Right atrium auricular region (tissue), 2 donors: ENCODE measurements around the gene FGD6. TPM values are rescaled to one million over a fixed set of nuclear protein-coding genes. Genes with fewer than 3 reads are reported as not detected.

Experiments used
- DNase-seq: peaks from one replicate; pipeline ENCODE4 v3.0.0-alpha.2; 2019; ENCODE audit warnings: low spot score
- H3K27ac ChIP-seq, 2 donors: fragments of 200-600 bp; sonication (generic); 1 replicate in 1 of 2; 2 replicates in 1 of 2; pipeline ENCODE4 v1.5.1; 2016 to 2019
- H3K27me3 ChIP-seq, 2 donors: fragments of 200-600 bp; sonication (generic); one replicate each; pipeline versions ENCODE4 v1.5.1 to v1.6.0; 2017 to 2019
- H3K36me3 ChIP-seq: fragments of 200-600 bp; sonication (generic); one replicate; pipeline ENCODE4 v1.5.1; 2016
- H3K4me1 ChIP-seq, 2 donors: fragments of 200-600 bp; sonication (generic); one replicate each; pipeline versions ENCODE4 v1.5.1 to v1.6.0; 2017 to 2019
- H3K4me3 ChIP-seq, 2 donors: fragments of 200-600 bp; sonication (generic); 1 replicate in 1 of 2; 2 replicates in 1 of 2; pipeline ENCODE4 v1.5.1; 2017 to 2019; ENCODE audit warnings: mild to moderate bottlenecking in 1 of 2, moderate library complexity in 1 of 2
- H3K9me3 ChIP-seq, 2 donors: fragments of 200-600 bp; sonication (generic); one replicate each; pipeline ENCODE4 v1.5.1; 2019
- total RNA-seq, 2 donors: library from RNA; depleted of rRNA; stranded (reverse); fragments of >200 nt; gene quantifications; one replicate each; pipeline ENCODE4 v1.1.0, GENCODE V29; 2016
- TF ChIP-seq, protein P1 (sequence below), 2 donors: fragments of 200-600 bp; sonication (generic); IDR thresholded peaks; one replicate each; pipeline ENCODE4 v1.5.1; 2019; ENCODE audit warnings: antibody characterized with exemption in 2 of 2

Gene FGD6
- total RNA-seq, 2 donors from 2014 or later, result 15.8 to 16.9 TPM

DNA sequence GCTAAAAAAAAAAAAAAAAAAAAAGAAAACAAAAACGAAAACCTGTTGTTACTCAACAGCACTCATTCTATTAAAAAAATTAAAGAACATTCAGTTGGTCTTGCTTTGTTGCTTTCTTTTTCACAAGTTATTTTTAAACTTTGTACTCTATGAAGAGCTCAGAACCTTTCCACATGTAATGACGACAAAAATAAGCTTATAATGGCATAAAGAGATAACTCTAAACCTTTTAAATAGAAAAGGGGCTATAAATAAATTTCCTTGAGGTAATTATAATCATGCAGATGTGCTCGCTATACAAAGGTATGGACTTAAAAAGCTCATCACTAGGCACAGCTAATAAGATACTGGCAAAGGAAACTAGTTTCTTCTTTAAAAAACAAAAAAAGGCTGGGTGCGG is 157.3 kb downstream of the FGD6 start:
- Histone ChIP-seq H3K36me3 (peaks cover 77% of the 10 kb centered on the region), H3K9me3 (no peaks in the 10 kb centered on the region), H3K4me3 (no peak overlapping the region), H3K27me3 (no peaks in the 10 kb centered on the region), H3K4me1 (no peaks in the 10 kb centered on the region), H3K27ac (peak overlapping the region in 1 of 2 donors; percentile 5)
- DNase-seq, result no peak
- TF ChIP-seq, protein P1, sequence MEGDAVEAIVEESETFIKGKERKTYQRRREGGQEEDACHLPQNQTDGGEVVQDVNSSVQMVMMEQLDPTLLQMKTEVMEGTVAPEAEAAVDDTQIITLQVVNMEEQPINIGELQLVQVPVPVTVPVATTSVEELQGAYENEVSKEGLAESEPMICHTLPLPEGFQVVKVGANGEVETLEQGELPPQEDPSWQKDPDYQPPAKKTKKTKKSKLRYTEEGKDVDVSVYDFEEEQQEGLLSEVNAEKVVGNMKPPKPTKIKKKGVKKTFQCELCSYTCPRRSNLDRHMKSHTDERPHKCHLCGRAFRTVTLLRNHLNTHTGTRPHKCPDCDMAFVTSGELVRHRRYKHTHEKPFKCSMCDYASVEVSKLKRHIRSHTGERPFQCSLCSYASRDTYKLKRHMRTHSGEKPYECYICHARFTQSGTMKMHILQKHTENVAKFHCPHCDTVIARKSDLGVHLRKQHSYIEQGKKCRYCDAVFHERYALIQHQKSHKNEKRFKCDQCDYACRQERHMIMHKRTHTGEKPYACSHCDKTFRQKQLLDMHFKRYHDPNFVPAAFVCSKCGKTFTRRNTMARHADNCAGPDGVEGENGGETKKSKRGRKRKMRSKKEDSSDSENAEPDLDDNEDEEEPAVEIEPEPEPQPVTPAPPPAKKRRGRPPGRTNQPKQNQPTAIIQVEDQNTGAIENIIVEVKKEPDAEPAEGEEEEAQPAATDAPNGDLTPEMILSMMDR (IDR thresholded peaks at IDR 0.05), result no peak

DNA sequence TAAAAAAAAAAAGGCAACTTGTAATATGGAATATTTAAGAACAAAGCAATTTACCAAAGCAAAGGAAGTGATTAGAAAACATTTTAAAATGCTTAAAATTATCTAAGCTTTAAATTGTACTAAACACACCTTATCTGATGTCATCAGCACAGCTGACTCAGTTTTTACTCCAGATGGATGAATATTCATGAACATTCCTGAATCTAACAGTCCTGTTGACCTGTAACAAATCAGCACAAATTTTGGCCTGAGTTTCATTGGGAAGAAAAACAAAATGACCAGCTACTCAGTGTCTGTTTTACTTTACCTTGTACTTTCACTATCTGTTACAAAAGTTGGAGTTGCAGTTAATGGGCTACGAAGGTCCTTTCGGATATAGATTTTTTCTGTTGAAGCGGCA is 159.8 kb downstream of the FGD6 start:
- H3K36me3 ChIP-seq, result peaks cover 77% of the 10 kb centered on the region
- TF ChIP-seq, protein P1 (IDR thresholded peaks at IDR 0.05), result no peak
- H3K4me1 ChIP-seq, result peaks cover 0 to 4% of the 10 kb centered on the region in 2 donors
- no peak overlapping the region for H3K27ac ChIP-seq
- no peaks in the 10 kb centered on the region for H3K27me3 ChIP-seq
- no peak for DNase-seq
- H3K4me3 ChIP-seq, result no peak overlapping the region
- H3K9me3 ChIP-seq, result no peaks in the 10 kb centered on the region

DNA sequence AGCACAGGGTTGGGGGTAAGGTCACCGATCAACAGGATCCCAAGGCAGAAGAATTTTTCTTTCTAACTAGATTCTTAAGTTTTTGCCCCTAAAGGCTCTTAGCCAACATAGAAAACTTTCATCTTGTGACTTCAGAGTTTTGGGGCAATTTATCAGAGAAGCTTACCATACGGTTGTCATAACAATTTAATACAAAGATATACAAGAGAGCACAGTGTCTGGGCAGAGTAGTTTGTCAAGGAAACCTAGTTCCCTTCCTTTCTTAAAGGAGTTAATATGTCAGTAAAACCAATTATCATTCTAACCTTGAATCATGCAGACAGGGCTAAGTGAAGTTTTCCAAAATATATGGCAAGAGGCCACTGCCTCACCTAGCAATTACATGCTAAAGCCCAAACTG is 162.2 kb downstream of the FGD6 start:
- Histone ChIP-seq H3K4me3 (no peak overlapping the region), H3K4me1 (peaks cover 0 to 4% of the 10 kb centered on the region in 2 donors), H3K9me3 (no peaks in the 10 kb centered on the region), H3K36me3 (peaks cover 75% of the 10 kb centered on the region), H3K27ac (no peak overlapping the region), H3K27me3 (no peaks in the 10 kb centered on the region)
- TF ChIP-seq, protein P1 (IDR thresholded peaks at IDR 0.05), result no peak
- no peak for DNase-seq

DNA sequence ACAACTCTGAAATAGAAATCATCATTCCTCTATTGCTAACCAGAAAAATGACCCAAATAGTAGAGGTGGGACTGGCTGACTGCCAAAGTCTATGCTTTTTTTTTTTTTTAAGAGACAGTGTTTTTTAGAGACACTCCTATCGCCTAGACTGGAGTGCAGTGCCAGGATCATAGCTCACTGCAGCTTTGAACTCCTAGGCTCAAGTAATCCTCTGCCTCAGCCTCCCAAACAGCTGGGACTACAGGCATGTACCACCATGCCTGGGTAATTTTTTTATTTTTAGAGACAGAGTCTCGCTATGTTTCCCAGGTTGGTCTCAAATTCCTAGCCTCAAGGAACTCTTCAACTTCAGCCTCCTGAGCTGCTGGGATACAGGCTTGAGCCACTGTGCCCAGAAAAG is 163.1 kb downstream of the FGD6 start:
- Histone ChIP-seq H3K4me1 (peaks cover 0 to 4% of the 10 kb centered on the region in 2 donors), H3K36me3 (peaks cover 70% of the 10 kb centered on the region), H3K9me3 (no peaks in the 10 kb centered on the region), H3K27ac (no peak overlapping the region), H3K4me3 (no peak overlapping the region), H3K27me3 (no peaks in the 10 kb centered on the region)
- no peak for DNase-seq
- TF ChIP-seq, protein P1 (IDR thresholded peaks at IDR 0.05), result no peak

DNA sequence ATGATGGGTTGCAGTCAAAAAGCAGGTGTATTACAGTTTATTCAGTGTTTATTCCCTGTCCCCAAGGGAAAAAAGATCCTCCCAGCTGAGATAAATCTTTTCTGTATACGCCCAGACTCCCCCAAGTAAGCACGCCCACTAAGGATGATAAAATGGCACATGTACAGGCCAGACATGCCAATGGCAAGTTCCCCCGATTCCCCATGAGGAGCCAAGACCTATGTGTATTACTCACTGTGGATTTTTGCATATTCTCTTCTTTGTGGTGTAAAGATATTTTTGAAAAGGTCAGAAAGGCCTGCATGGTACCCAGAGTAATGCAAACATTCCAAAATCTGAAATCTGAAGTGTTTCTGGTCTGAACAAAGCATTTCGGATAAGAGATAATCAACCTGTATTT is 166.0 kb downstream of the FGD6 start:
- no peaks in the 10 kb centered on the region for H3K9me3 ChIP-seq
- peaks cover 0 to 4% of the 10 kb centered on the region in 2 donors for H3K4me1 ChIP-seq
- H3K27ac ChIP-seq, result no peak overlapping the region
- TF ChIP-seq, protein P1 (IDR thresholded peaks at IDR 0.05), result no peak
- H3K36me3 ChIP-seq, result peaks cover 59% of the 10 kb centered on the region
- no peaks in the 10 kb centered on the region for H3K27me3 ChIP-seq
- no peak for DNase-seq
- H3K4me3 ChIP-seq, result no peak overlapping the region

DNA sequence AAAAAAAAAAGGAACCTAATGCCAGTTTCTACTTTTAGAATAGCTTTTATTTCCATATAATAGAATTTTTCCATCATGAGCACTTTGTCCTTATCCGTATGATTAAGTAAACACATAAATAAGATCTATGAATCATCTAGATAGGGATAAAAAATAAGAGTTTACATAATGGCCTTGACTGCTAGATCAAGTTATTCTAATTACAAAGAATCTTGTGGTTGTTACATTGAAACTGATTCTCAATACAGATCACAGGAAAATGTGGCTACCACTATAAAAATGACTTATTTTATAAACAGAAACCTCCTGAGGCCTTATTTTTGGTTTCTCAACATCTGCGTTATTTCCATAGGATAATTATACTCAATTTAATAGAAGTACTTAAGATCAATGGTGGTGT is 179.4 kb downstream of the FGD6 start:
- no peaks in the 10 kb centered on the region for H3K9me3 ChIP-seq
- no peaks in the 10 kb centered on the region for H3K4me1 ChIP-seq
- H3K27ac ChIP-seq, result no peak overlapping the region
- no peak overlapping the region for H3K4me3 ChIP-seq
- no peak for DNase-seq
- H3K27me3 ChIP-seq, result no peaks in the 10 kb centered on the region
- TF ChIP-seq, protein P1 (IDR thresholded peaks at IDR 0.05), result no peak
- peaks cover 41% of the 10 kb centered on the region for H3K36me3 ChIP-seq
